ACHN (cell line): ENCODE data around the gene CCNQ.
A peak's percentile ranks its signal among the peaks of the same experiment; 100 is the strongest.

Experiments used
- DNase-seq: peaks from one replicate; pipeline ENCODE4 v3.0.0-alpha.2; 2015
- in situ Hi-C: cut with HindIII; loops from 2 replicates; pipeline ENCODE4 v1.10.0; 2017; ENCODE audit warnings: low sequenced_read_pairs, low pct_ligation_motif_present, low pct_unique_long_range_greater_than_20kb

The CCNQ gene

GRCh38 chrX:153562546-153562945 lies 36.4 kb downstream of the CCNQ start:
- no peak for DNase-seq
- in situ Hi-C loops: no loop called here

GRCh38 chrX:153561337-153561736 lies 37.6 kb downstream of the CCNQ start:
- DNase-seq: no peak
- in situ Hi-C loops: no loop called here

- DNase-seq: no peak
- in situ Hi-C loops: no loop called here
Measured at GRCh38 chrX:153560466-153560865, 38.5 kb downstream of the CCNQ start.

DNA sequence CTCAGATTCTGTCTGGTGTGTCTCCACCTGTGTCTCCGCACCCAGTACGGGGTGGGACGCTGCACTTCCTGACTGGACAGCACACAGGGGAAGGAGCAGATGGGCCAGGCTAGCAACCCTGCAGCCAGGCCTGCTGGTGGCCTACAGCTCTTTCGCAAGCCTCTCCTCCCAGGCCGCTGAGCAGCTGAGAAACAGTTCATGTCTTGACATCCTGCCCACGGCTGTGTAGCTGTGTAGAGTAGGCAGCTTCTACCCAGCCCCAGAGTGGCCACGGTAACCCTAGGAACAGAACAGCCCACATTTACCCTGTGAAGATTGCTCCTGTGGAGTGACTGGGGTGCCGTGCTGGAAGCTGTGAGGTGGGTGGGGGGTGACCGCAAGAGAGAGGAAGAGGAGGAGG lies 38.9 kb downstream of the CCNQ start:
- DNase-seq: no peak
- in situ Hi-C loops: no loop called here

GRCh38 chrX:153557618-153558355 lies 41.2 kb downstream of the CCNQ start:
- DNase-seq: no peak
- in situ Hi-C loops: no loop called here

GRCh38 chrX:153556767-153557166 lies 42.2 kb downstream of the CCNQ start:
- DNase-seq: no peak
- in situ Hi-C loops: no loop called here

DNA sequence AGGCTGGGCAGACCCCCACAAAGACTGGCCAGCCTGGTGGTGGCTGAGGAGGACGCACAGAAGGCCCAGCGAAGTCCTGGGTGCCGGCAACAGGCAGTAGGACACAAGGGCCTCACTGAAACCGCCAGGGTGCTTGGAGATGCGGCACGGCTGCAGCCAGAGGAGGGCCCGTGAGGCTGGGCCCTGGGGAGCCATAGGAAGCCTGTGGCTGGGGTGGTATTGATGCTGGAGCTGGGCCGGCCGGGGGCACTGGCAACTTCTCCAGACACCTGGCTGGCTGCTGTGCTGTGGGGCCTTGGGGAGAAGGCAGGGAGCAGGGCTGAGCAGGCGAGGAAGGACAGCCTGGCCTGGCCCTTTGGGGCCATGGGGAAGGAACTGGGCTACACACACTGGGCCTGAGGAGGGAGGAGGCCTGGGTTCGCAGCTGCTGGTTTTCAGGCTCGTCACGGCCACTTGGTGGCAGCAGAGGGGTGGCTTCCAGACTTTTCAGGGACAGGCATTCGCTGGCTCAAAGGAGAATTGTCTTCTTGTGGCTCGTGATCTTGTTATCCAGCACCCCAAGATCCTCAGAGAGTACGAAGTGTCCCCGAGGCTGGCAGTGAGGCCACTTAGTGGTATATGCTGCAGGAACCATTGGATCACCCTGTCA lies 44.3 kb downstream of the CCNQ start:
- in situ Hi-C loops: no loop called here

GRCh38 chrX:153551135-153551534 lies 47.8 kb downstream of the CCNQ start:
- in situ Hi-C loops: no loop called here
- DNase-seq: no peak

More for the DNA sequence above, 44.3 kb downstream of the CCNQ start:
- DNase-seq: peak; percentile 25

DNA sequence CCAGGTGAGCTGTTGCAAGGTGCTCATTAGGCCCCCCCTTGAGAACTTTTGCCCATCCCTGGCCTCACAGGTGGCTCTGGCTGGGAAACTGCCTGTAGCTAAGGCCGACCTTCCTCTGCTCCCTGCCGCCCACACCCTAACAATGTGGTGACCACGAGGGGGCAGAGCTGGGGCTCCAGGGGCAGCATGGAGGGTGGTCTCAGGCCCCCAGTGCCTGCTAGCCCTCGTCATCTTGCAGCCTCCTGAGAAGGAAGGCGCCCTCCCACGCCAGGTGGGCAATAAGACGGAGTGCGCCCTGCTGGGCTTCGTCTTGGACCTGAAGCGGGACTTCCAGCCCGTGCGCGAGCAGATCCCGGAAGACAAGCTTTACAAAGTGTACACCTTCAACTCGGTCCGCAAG lies 49.1 kb downstream of the CCNQ start:
- in situ Hi-C loops: no loop called here
- no peak for DNase-seq

DNA sequence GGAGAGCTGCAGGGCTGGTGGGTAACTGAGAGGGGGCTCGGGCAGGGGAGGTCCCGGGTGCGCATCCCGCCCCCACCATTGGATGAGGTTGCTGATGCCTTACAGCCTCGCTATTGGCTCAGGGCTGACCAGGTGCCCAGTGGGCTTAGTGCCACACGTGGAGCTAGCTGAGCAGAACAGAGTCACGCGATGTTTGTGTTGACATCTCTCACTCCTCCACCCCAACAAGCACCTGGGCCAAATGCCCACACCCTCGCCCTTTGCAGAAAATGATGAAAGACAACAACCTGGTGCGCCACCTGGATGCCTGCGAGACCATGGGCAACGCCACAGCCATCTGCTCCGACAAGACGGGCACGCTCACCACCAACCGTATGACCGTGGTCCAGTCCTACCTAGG lies 49.7 kb downstream of the CCNQ start:
- in situ Hi-C loops: no loop called here
- DNase-seq: no peak

GRCh38 chrX:153547195-153547594 lies 51.7 kb downstream of the CCNQ start:
- in situ Hi-C loops: no loop called here

DNA sequence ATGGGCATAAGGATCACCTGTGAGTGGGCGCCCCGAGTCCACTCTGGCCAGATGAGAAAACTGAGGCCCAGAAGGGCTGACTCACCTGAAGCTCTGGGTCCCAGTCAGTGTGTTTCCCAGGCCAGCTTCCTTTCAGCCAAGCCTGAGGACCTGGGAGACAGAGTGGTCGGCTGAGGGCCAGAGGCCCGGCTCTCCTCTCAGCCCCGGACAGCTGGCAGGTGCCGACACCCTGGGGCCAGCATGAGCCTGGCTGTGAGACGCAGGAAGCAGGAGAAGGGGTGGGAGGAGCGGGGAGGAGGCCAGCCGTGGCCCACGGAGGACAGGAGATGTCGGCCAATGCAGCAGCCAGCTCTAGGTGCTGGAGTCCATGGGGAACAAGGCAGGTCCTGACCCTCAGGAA lies 52.6 kb downstream of the CCNQ start:
- in situ Hi-C loops: no loop called here
- DNase-seq: no peak

More at GRCh38 chrX:153547195-153547594, 51.7 kb downstream of the CCNQ start:
- DNase-seq: no peak

DNA sequence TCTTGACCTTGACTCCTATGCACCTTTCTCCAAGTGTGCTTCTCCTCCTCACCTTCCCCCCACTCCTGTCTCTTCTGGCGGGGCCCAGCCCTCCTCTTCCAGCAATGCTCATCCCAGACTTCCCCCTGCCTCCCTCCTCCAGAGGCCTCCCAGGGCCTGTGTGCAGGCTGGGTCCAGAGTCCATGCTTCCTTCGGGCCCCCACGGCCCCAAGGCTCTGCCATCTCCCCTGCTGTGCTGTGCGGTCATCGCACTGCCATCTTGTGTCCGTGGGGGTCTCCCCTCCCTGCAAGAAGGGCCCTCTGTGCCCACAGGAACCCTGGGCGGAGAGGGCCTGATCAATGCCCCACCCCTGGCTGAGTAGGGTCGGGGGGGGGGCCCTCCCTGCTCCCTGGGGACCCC lies 54.2 kb downstream of the CCNQ start:
- no peak for DNase-seq
- in situ Hi-C loops: no loop called here

DNA sequence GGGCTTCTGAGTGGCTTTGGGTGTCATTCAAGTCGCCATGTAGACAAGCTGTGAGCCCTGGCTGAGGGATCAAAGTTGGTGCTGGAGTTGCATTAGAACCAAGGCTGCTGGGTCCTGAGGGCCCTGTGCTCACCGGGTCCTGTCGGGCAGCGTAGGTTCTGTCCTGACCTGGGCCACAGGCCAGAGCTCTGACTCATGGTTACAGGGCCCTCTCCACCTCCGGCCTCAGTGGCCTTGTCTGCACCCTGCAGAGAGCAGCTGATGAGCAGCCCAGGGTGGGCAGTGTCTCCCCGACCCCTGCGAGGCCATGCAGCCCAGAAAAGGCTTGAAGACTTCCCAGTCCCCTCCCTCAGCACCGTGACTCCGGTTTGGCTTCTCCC lies 59.0 kb downstream of the CCNQ start:
- no peak for DNase-seq
- in situ Hi-C loops: no loop called here

GRCh38 chrX:153539171-153539978 lies 59.6 kb downstream of the CCNQ start:
- DNase-seq: peak; percentile 54
- in situ Hi-C loops: no loop called here

DNA sequence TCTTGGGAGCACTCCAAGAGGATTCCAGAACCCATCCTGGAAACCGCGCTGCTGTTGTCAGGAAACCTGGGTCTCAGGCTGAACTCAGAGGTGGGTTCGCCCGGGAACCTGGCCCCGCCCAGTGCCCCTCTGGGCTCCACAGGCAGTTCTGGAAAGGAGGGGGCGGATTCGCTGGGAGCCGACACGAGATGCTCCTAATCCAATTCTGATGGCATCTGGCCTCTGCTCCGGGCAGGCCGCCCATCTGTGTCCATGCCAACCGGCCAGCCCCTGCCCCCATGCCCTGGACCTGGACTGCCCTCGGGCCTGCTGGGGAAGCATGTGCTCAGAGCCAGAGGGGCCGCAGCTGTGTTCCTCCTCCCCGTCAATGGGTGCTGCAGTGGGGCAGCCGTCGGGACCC lies 60.5 kb downstream of the CCNQ start:
- DNase-seq: no peak
- in situ Hi-C loops: no loop called here
